UCSD-AML1 (cell line): Measurements from ENCODE around the gene PCMT1.
"Not testable (repeated sequence)": the region's sequence is repeated elsewhere in the genome, so short reads cannot be mapped to it uniquely, and the experiment has no call there.

Experiments
- DNase-seq: peaks from one replicate; lab custom pipeline; 2025; ENCODE audit not compliant: unreplicated experiment; lab: John Stamatoyannopoulos, UW

PCMT1 gene

GRCh38 chr6:149813351-149813750, 63.8 kb downstream of the PCMT1 start:
- DNase-seq: no peak

GRCh38 chr6:149815788-149816187, 66.2 kb downstream of the PCMT1 start:
- no peak for DNase-seq

- DNase-seq: no peak
These were observed 71.0 kb downstream of the PCMT1 start for GRCh38 chr6:149820506-149820905.

GRCh38 chr6:149821492-149821891, 72.0 kb downstream of the PCMT1 start:
- no peak for DNase-seq

GRCh38 chr6:149823013-149823412, 73.5 kb downstream of the PCMT1 start:
- DNase-seq: no peak

- DNase-seq: no peak
These were observed 75.8 kb downstream of the PCMT1 start for GRCh38 chr6:149825292-149825691.

GRCh38 chr6:149830731-149831307, 81.3 kb downstream of the PCMT1 start:
- DNase-seq: no peak

- DNase-seq: no peak
These were observed 81.8 kb downstream of the PCMT1 start for GRCh38 chr6:149831308-149831820.

- DNase-seq: no peak
These were observed 84.1 kb downstream of the PCMT1 start for GRCh38 chr6:149833651-149834050.

- peak; percentile 22 for DNase-seq
These were observed 85.3 kb downstream of the PCMT1 start for GRCh38 chr6:149834513-149835481.

GRCh38 chr6:149840345-149841075, 91.0 kb downstream of the PCMT1 start:
- peak; percentile 56 for DNase-seq

- no peak for DNase-seq
These were observed 92.8 kb downstream of the PCMT1 start for GRCh38 chr6:149842331-149842730.

GRCh38 chr6:149843051-149843633, 93.6 kb downstream of the PCMT1 start:
- DNase-seq: no peak

- DNase-seq: not testable (repeated sequence)
These were observed 94.5 kb downstream of the PCMT1 start for GRCh38 chr6:149844036-149844435.

GRCh38 chr6:149844480-149844879, 94.9 kb downstream of the PCMT1 start:
- no peak for DNase-seq

- no peak for DNase-seq
These were observed 96.0 kb downstream of the PCMT1 start for GRCh38 chr6:149845549-149845948.

GRCh38 chr6:149846321-149846720, 96.8 kb downstream of the PCMT1 start:
- DNase-seq: no peak

- DNase-seq: no peak
These were observed 98.4 kb downstream of the PCMT1 start for GRCh38 chr6:149847939-149848267.

- DNase-seq: not testable (repeated sequence)
These were observed 98.8 kb downstream of the PCMT1 start for GRCh38 chr6:149848343-149848742.

GRCh38 chr6:149851461-149852110, 102.0 kb downstream of the PCMT1 start:
- no peak for DNase-seq

- DNase-seq: peak; percentile 32
These were observed 102.6 kb downstream of the PCMT1 start for GRCh38 chr6:149852180-149852579.
